IMR-90 (cell line): Measurements from ENCODE around the gene MFSD6L.

Experiments
- BHLHE40 ChIP-seq: fragments of 150-350 bp; IDR thresholded peaks from 2 replicates; pipeline ENCODE4 v1.6.1; 2016; ENCODE audit warnings: mild to moderate bottlenecking, low read depth, low read length
- CEBPB ChIP-seq: IDR thresholded peaks from 2 replicates; pipeline ENCODE4 v1.6.1; 2012; ENCODE audit warnings: low read depth, low read length, improper control_type of control experiment
- CTCF ChIP-seq: conservative IDR thresholded peaks from 2 replicates; pipeline ENCODE4 v1.5.1; 2012; ENCODE audit warnings: mild to moderate bottlenecking, low read depth, low read length, improper control_type of control experiment
- FOS ChIP-seq: fragments of 150-350 bp; IDR thresholded peaks from 2 replicates; pipeline ENCODE4 v1.6.1; 2016; ENCODE audit warnings: low read depth, low read length
- MXI1 ChIP-seq: IDR thresholded peaks from 2 replicates; pipeline ENCODE4 v1.6.1; 2012; ENCODE audit warnings: low read depth, mild to moderate bottlenecking, low read length, moderate library complexity, borderline replicate concordance
- POLR2A ChIP-seq: IDR thresholded peaks from 2 replicates; pipeline ENCODE4 v1.6.1; 2012; ENCODE audit warnings: mild to moderate bottlenecking, low read depth, low read length
- RAD21 ChIP-seq: IDR thresholded peaks from 2 replicates; pipeline ENCODE4 v1.6.1; 2012; ENCODE audit warnings: low read length, improper control_type of control experiment
- RFX5 ChIP-seq: IDR thresholded peaks from 2 replicates; pipeline ENCODE4 v1.8.0; 2012; ENCODE audit warnings: low read depth, mild to moderate bottlenecking, low read length, moderate library complexity
- SMC3 ChIP-seq: fragments of 150-350 bp; IDR thresholded peaks from 2 replicates; pipeline ENCODE4 v1.6.1; 2016; ENCODE audit warnings: low read depth, mild to moderate bottlenecking, antibody characterized with exemption, low read length, moderate library complexity
- USF2 ChIP-seq: fragments of 150-350 bp; IDR thresholded peaks from 2 replicates; pipeline ENCODE4 v1.6.1; 2017; ENCODE audit warnings: mild to moderate bottlenecking, antibody characterized with exemption, low read length, low read depth

GRCh38 chr17:8818654-8819330, 19.6 kb upstream of the MFSD6L start:
- TF ChIP-seq CTCF, result no peak
- TF ChIP-seq POLR2A, result no peak
- TF ChIP-seq MXI1, result no peak
- no peak for TF ChIP-seq SMC3
- no peak for TF ChIP-seq CEBPB
- TF ChIP-seq RFX5, result no peak
- TF ChIP-seq RAD21, result no peak
- TF ChIP-seq BHLHE40, result no peak
- TF ChIP-seq USF2, result no peak
- no peak for TF ChIP-seq FOS
